Activated CD8-positive, alpha-beta memory T cell treated with anti-CD3 and anti-CD28 coated beads, Interleukin-2, amount 50 U/mL, for 4 hours (primary cell): Measurements from ENCODE around the gene ENTR1.
"Not testable (repeated sequence)": the region's sequence is repeated elsewhere in the genome, so short reads cannot be mapped to it uniquely, and the experiment has no call there.

Experiments
- DNase-seq: peaks from one replicate; pipeline ENCODE4 v3.0.0-alpha.2; 2020

ENTR1 gene

DNA sequence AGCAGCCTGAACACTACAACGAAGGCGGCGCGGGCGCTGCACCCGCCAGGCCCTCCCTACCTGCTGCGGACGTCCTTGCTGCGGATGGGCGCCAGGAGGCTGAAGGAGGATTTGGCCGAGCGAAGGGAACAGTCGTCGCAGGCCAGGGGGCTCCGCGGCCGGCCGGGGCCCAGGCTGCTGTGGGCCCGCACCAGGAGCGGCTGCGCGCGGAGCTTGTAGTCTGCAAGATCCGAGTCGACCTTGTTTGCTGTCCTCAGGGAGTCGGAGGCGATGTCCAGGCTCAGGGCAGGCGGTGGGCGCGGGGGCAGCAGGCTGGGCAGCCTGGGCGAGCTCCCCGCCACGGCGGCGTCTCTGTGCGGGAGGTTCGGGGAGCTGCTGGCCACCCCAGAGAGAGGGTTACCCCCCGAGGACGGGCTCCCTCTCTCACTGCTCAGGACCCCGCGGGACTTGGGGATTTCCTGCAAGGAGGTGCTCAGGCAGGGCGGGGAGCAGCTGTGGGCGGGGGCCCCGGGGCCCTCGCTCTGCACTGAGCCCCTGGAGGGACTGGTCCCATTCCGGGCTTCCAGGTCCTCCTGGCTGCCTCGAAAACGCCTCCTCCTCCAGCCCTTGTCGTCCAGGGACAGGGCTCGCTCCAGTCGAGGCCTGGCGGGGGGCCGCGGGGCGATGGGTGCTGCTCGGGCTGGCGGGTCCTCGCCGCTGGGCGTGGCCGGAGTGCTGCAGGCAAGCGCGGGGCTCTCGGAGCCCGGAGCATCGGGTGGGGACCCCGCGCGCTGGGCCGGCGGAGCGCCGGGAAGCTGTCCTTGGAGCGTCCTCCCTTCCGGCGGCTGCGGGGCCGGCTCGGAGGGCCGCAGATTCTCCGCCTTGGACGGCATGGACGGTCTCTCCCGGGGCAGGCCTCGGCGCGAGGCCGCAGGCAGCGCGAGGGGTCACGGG lies 28.4 kb upstream of the ENTR1 start:
- DNase-seq = peak; percentile 60

GRCh38 chr9:136437839-136438547 lies 27.6 kb upstream of the ENTR1 start:
- DNase-seq = no peak

- no peak for DNase-seq
These were observed 27.0 kb upstream of the ENTR1 start for GRCh38 chr9:136437430-136437829.

GRCh38 chr9:136436055-136436634 lies 25.7 kb upstream of the ENTR1 start:
- DNase-seq = no peak

GRCh38 chr9:136434580-136435169 lies 24.3 kb upstream of the ENTR1 start:
- no peak for DNase-seq

DNA sequence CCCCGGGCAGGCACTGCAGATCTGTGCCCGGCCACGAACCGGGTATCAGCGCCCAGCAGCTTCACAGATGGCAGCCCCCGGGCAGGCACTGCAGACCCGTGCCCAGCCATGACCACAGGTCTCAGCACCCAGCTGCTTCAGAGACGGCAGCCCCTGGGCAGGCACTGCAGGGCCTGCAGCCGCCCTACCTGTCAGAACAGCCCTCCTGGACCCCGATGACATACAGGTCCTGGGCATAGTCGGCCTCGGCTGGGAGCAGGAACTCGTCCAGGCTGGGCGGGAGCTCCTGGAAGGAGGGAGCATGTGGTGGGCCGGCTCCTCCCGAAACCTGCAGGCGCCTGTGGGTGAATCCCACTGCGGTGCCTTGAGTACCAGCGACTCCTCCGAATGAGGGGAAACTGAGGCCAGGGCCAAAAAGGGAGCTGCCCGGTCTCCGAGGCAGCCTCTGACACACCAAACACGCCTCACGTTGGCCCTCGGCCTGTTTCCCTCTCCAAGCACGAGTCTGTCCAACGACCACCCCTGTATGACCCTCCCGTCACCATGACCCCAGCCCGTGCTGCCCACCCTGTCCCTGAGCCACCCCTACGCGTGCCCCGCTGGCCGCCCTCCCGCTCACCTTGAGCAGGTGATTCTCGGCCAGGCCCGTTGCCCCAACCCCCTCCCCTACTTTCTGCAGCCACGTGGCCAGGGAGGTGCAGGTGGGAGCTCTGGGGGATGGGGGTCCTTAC lies 23.6 kb upstream of the ENTR1 start:
- no peak for DNase-seq

DNA sequence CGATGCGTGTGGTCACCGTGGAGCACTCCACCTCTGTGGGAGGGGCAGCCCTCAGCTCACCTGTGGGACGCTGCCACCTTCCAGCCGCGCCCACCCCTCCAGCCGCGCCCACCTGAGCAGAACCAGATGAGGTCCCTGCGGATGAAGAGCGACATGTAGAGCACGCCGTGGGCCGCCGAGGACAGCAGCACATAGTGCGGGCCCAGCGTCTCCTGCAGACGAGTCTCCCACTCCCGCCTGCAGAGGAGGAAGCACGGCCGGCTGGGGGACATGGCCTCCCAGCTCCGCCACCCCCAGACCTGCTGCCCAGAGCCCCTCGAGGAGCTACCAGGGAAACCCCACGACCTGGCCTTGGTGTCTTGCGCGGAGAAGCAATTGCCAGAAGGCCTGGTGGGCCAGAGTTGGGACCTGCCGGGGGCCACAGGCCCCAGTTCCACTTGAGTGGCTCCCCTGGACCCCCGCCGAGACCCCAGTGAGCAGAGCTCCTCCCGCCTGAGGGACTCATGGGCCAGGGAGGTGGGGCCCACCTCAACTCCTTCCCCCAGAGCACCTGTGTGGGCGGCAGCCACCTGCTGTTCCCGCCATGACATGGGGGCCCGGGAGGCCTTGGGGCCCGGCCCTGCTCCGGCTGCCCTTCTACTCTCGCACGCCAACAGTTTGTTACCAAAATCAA lies 22.8 kb upstream of the ENTR1 start:
- DNase-seq = no peak

- DNase-seq = no peak
These were observed 22.2 kb upstream of the ENTR1 start for GRCh38 chr9:136432591-136432990.

GRCh38 chr9:136431782-136432350 lies 21.5 kb upstream of the ENTR1 start:
- no peak for DNase-seq

DNA sequence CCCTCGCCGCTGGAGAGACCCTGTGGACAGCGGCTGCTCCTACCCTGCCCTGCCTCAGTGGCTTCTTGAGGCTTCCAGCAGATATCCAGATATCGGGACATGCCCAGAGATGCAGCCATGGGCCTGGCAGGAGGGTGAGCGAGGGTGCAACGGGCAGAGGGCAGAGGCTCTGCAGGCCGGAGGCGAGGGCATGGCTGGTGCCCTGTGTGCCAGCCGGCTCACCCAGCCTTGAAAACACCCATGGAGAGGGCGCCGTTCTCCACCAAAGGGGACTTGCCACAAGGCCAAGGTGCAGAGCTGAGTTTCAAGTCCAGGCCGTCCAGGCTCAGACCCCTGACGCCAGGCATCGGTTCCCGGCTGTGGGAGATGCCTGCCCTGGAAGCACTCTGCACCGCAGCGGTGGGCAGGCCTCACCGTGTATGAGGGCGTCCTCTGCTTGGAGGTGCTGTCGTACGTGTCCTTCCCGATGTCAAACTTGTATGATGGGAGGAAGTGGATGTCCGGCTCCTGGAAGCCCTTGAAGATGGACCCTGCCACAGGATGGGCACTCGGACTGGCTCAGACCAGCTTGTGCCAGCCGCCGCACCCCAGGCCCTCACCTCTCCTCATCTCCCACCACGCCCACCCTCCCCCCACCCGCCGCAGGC lies 20.3 kb upstream of the ENTR1 start:
- DNase-seq = no peak

DNA sequence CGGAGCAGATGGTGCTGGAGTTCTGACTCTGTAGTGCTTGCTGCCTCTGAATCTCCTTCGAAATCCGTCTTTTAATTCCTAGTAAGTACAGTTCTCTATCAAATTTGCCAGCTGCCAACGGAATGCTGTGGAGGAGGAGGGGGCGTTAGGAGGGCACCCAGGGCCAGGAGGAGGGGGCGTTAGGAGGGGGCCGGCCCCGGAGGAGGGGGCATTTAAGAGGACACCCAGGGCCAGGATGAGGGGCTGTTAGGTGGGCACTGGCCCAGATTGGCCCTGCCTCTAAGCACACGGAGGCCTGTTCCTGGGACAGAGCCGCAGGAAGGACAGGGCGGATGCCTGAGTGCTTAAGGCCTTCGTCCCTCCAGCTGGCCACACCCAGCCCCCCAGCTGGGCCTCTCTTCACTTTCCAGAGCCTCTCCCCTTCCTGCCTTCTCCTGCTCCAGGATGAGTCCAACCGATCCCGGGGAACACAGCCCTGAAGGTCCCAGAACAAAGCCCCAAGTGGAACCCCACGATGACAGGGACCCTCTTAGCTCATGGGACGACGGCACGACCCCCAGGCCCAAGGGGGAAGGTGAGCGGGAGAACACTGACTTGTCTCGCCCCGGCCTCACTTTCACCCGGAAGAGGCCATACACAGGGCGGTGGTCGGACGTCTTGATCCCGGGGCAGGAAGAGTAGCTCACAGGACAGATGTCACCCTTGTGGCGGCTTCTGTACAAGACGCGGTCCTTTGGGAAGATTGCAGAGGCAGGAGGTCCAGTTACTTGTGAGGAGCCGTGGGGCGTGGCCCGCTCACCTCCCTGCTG lies 19.5 kb upstream of the ENTR1 start:
- DNase-seq = no peak

DNA sequence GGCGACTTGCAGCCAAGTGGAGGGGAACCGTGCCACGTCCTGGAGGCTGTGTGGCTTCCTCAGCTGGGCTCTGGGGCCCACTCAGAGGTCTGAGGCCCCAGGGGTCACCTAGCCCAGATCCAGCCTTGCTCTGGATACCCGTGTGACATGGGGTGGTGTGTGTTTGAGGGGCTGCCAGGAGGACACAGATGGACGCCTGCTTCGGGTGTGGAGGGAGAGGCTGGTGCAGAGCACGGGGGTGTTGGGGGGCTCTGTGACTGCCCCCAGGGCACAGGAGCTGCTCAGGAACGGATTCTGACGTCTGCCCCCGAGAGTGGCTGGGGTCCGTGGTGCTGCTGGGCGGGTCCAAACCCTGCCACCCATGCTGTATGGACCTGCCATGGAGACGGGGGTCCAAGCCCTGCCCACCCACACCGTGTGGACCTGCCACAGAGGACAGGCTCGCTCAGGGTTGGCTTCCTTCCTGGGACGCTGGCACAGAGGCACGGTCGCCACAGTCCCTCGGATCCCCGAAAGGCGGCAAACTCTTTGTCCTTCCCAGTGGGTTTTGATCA lies 18.7 kb upstream of the ENTR1 start:
- no peak for DNase-seq

- no peak for DNase-seq
These were observed 16.4 kb upstream of the ENTR1 start for GRCh38 chr9:136426787-136427186.

DNA sequence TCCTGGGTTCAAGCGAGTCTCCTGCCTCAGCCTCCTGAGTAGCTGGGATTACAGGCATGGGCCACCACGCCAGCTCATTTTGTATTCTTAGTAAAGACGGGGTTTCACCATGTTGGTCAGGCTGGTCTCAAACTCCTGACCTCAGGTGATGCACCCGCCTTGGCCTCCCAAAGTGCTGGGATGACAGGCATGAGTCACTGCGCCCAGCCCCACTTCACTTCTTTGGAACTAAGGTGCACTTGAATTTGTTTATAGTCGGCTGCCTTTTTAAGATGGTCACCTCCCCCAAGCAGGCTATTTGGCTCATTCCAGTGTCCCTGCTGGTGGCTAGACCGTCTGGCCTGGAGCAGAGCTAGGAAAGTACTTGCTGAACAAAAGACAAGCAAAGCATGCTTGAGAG lies 15.0 kb upstream of the ENTR1 start:
- not testable (repeated sequence) for DNase-seq

GRCh38 chr9:136424750-136425362 lies 14.4 kb upstream of the ENTR1 start:
- no peak for DNase-seq

DNA sequence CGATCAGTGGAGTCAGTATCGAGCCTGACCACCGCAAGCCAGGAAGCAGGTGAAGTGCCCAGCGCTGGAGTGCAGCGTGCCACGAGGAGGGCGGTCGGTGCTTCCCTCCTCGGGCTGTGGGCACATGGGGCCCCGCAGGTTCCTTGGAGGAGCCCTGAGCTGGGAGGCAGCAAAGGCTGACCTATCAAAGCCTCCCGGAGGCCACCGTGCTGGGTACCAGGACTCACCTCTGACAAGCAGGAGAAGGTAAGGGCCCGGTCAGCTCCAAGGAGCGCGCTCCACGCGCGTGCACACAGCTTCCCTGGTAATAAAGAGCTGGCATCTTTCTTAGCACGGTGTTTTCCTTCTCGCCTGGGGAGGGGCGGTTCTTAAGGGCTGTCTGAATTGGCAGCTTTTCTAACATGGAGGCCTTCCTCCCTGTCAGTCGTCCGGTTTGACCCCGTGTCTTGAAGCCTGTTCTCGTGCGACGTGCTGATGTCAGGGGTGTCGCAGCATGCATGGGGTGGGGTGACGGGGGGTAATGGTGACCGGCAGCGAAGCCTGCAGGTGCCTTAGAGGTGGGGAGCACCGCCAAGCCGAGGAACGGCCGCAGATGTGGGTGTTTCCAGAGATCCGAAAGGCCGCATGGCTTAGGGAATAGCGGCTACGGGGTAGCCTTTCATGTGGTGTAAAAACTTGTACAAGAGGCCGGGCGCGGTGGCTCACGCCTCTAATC lies 13.2 kb upstream of the ENTR1 start:
- DNase-seq = no peak

GRCh38 chr9:136422876-136423275 lies 12.5 kb upstream of the ENTR1 start:
- DNase-seq = no peak

DNA sequence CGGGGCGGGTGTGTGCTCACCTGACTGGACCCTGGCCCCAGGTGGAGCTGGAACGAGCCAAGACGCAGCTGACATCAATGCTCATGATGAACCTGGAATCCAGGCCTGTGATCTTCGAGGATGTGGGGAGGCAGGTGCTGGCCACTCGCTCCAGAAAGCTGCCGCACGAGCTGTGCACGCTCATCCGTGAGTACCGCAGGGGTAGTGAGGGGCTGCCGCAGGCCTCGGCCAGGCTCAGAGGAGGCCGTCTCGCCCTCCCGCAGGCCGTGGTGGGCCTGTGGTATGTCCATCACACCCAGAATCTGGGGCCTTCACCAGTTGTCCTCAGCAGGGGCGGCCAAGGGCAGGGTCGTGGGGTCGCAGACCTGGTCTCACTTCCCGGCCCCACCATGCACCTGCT lies 11.4 kb upstream of the ENTR1 start:
- DNase-seq = no peak

GRCh38 chr9:136419092-136419420 lies 8.6 kb upstream of the ENTR1 start:
- DNase-seq = no peak
